Stomach (tissue), 9 donors: ENCODE measurements around the gene VAV2. TPM values are rescaled to one million over a fixed set of nuclear protein-coding genes. Genes with fewer than 3 reads are reported as not detected.
"Not testable (repeated sequence)": the region's sequence is repeated elsewhere in the genome, so short reads cannot be mapped to it uniquely, and the experiment has no call there.

ENCODE experiments used
- DNase-seq, 2 donors: peaks; one replicate each; pipeline versions ENCODE4 v3.0.0 to v3.0.0-alpha.2; 2013 to 2019
- H3K27ac ChIP-seq, 5 donors: fragments of 200-600 bp in 4 of 5; sonication (generic) in 4 of 5; one replicate each; pipeline ENCODE4 v1.5.1; 2013 to 2019; ENCODE audit warnings: mild to moderate bottlenecking in 1 of 5, moderate library complexity in 1 of 5
- H3K27me3 ChIP-seq, 3 donors: fragments of 200-600 bp; sonication (generic); one replicate each; pipeline ENCODE4 v1.5.1; 2017 to 2019; ENCODE audit warnings: mixed run types in 1 of 3
- H3K36me3 ChIP-seq, 4 donors: fragments of 200-600 bp; sonication (generic); 1 replicate in 3 of 4; 2 replicates in 1 of 4; pipeline ENCODE4 v1.5.1; 2016 to 2019
- H3K4me1 ChIP-seq, 4 donors: fragments of 200-600 bp; sonication (generic); one replicate each; pipeline ENCODE4 v1.5.1; 2016 to 2019
- H3K4me3 ChIP-seq, 4 donors: fragments of 200-600 bp; sonication (generic) in 3 of 4; one replicate each; pipeline ENCODE4 v1.5.1; 2016 to 2019; ENCODE audit warnings: mild to moderate bottlenecking in 1 of 4
- H3K9me3 ChIP-seq, 4 donors: fragments of 200-600 bp; sonication (generic); one replicate each; pipeline ENCODE4 v1.5.1; 2016 to 2019
- CTCF ChIP-seq, 7 experiments: fragments of 450-650 bp in 4 of 7; fragments of 200-600 bp in 3 of 7; sonication (generic) in 3 of 7; IDR thresholded peaks; one replicate each; pipeline ENCODE4 v1.5.1; 2016 to 2019; ENCODE audit warnings: antibody characterized with exemption in 7 of 7, control low read depth in 2 of 7, mild to moderate bottlenecking in 1 of 7
- EP300 ChIP-seq: sonication (generic); formaldehyde crosslinking; IDR thresholded peaks from one replicate; pipeline ENCODE4 v1.6.1; 2017; ENCODE audit warnings: antibody characterized with exemption
- POLR2A ChIP-seq, 4 donors: fragments of 450-650 bp; IDR thresholded peaks; one replicate each; pipeline ENCODE4 v1.6.1; 2016; ENCODE audit warnings: antibody characterized with exemption in 4 of 4, control low read depth in 2 of 4, mild to moderate bottlenecking in 1 of 4, moderate library complexity in 1 of 4
- POLR2AphosphoS5 ChIP-seq, 3 donors: sonication (generic); formaldehyde crosslinking; IDR thresholded peaks; one replicate each; pipeline ENCODE4 v1.6.1; 2016; ENCODE audit warnings: antibody characterized with exemption in 3 of 3
- WGBS, 5 donors: extraction: QIAGEN DNeasy Blood & Tissue Kit in 3 of 5; methylation state at CpG; one replicate each; pipeline versions ENCODE4 v1.1.5 to v1.1.7; 2013 to 2018; 5-methylcytosine and 5-hydroxymethylcytosine counted together
- intact Hi-C: fragments of 100-400 bp; cut with DNase I; formaldehyde crosslinking; loops from one replicate; pipeline ENCODE4 v1.15.1; 2023; ENCODE audit warnings: low total_unique reads
- polyA plus RNA-seq, 3 donors: library from polyadenylated mRNA; stranded (reverse); fragments of 200-250 nt; gene quantifications; one replicate each; pipeline ENCODE4 v1.2.3, GENCODE V29; 2013
- total RNA-seq, 5 donors: library from RNA; depleted of rRNA; stranded (reverse); fragments of >200 nt; gene quantifications; one replicate each; pipeline versions ENCODE4 v1.1.0 to v1.2.3, GENCODE V29; 2014 to 2016
- donor health status: healthy with polysubstance abuse.
- donor health status: Bipolar disorder and iron deficiency.
- donor health status: healthy.

Gene VAV2
- total and polyA plus RNA-seq, 8 donors, result 4.1 to 14.2 (median 7.0) TPM

- no peaks in the 10 kb centered on the region for H3K36me3 ChIP-seq
- 62 to 79% (median 67%) methylated on average over 15 to 19 of the region's 19 CpGs for WGBS, 5 donors
- no peak overlapping the region for H3K27ac ChIP-seq
- H3K4me3 ChIP-seq, result no peak overlapping the region
- no peaks in the 10 kb centered on the region for H3K27me3 ChIP-seq
- intact Hi-C loops, result no loop called here
- H3K4me1 ChIP-seq, result peaks cover 30 to 74% (median 61%) of the 10 kb centered on the region in 4 donors
- TF ChIP-seq POLR2AphosphoS5 (IDR thresholded peaks at IDR 0.05) (no peak), CTCF (IDR thresholded peaks at IDR 0.05) (no peak), EP300 (no peak), POLR2A (IDR thresholded peaks at IDR 0.05) (no peak)
- peaks cover 0 to 10% (median 6%) of the 10 kb centered on the region in 4 donors for H3K9me3 ChIP-seq
- DNase-seq, result no peak
Measured at GRCh38 chr9:133959966-133960567, 32.1 kb downstream of the VAV2 start.

- H3K27me3 ChIP-seq, result no peaks in the 10 kb centered on the region
- no peaks in the 10 kb centered on the region for H3K36me3 ChIP-seq
- H3K4me3 ChIP-seq, result no peak overlapping the region
- H3K27ac ChIP-seq, result no peak overlapping the region
- no peak for DNase-seq
- H3K4me1 ChIP-seq, result peaks cover 30 to 78% (median 63%) of the 10 kb centered on the region in 4 donors
- no peak for TF ChIP-seq EP300
- no peak for TF ChIP-seq CTCF (IDR thresholded peaks at IDR 0.05)
- no peak for TF ChIP-seq POLR2AphosphoS5 (IDR thresholded peaks at IDR 0.05)
- no peak for TF ChIP-seq POLR2A (IDR thresholded peaks at IDR 0.05)
- peaks cover 0 to 1% (median under 1%) of the 10 kb centered on the region in 4 donors for H3K9me3 ChIP-seq
- 80 to 94% (median 92%) methylated on average over 7 to 9 of the region's 9 CpGs for WGBS, 5 donors
- intact Hi-C loops, result no loop called here
Measured at GRCh38 chr9:133959171-133959570, 33.0 kb downstream of the VAV2 start.

GRCh38 chr9:133958756-133959155 lies 33.4 kb downstream of the VAV2 start:
- DNase-seq, result no peak
- intact Hi-C loops, result no loop called here
- Histone ChIP-seq H3K9me3 (no peaks in the 10 kb centered on the region), H3K4me3 (no peak overlapping the region), H3K4me1 (peaks cover 30 to 78% (median 63%) of the 10 kb centered on the region in 4 donors), H3K36me3 (no peaks in the 10 kb centered on the region), H3K27me3 (no peaks in the 10 kb centered on the region), H3K27ac (no peak overlapping the region)
- WGBS, 5 donors, result 50 to 70% (median 53%) methylated on average over 4 to 6 of the region's 6 CpGs
- TF ChIP-seq EP300, result no peak
- TF ChIP-seq CTCF (IDR thresholded peaks at IDR 0.05), result no peak
- no peak for TF ChIP-seq POLR2AphosphoS5 (IDR thresholded peaks at IDR 0.05)
- no peak for TF ChIP-seq POLR2A (IDR thresholded peaks at IDR 0.05)

GRCh38 chr9:133957772-133958171 lies 34.4 kb downstream of the VAV2 start:
- H3K9me3 ChIP-seq, intact Hi-C loops, H3K4me3 ChIP-seq, H3K27me3 ChIP-seq, H3K36me3 ChIP-seq, DNase-seq, H3K27ac ChIP-seq: not testable (repeated sequence)
- WGBS, 5 donors, result 60 to 88% (median 80%) methylated on average over 1 to 2 of the region's 7 CpGs; no CpG with 5 or more reads in 2 of the 5 donors
- peaks cover 26 to 69% (median 55%) of the 10 kb centered on the region in 4 donors for H3K4me1 ChIP-seq

- no peak for DNase-seq
- peak overlapping the region in 2 of 5 donors; percentile 36 to 40 for H3K27ac ChIP-seq
- no peak overlapping the region for H3K4me3 ChIP-seq
- peaks cover 26 to 64% (median 52%) of the 10 kb centered on the region in 4 donors for H3K4me1 ChIP-seq
- WGBS, 5 donors, result 62 to 76% (median 70%) methylated on average over 6 to 13 of the region's 13 CpGs
- H3K36me3 ChIP-seq, result no peaks in the 10 kb centered on the region
- intact Hi-C loops, result no loop called here
- no peaks in the 10 kb centered on the region for H3K9me3 ChIP-seq
- TF ChIP-seq POLR2AphosphoS5 (IDR thresholded peaks at IDR 0.05) (no peak), EP300 (no peak), POLR2A (IDR thresholded peaks at IDR 0.05) (no peak), CTCF (IDR thresholded peaks at IDR 0.05) (no peak)
- no peaks in the 10 kb centered on the region for H3K27me3 ChIP-seq
Measured at GRCh38 chr9:133957328-133957727, 34.8 kb downstream of the VAV2 start.
